Uterus (tissue), 4 donors: Measurements from ENCODE around the gene NELFB. TPM values are rescaled to one million over a fixed set of nuclear protein-coding genes. Genes with fewer than 3 reads are reported as not detected.

ENCODE experiments used
- DNase-seq, 2 donors: peaks; one replicate each; pipeline ENCODE4 v3.0.0-alpha.2; 2019 to 2020
- H3K27ac ChIP-seq, 2 donors: fragments of 200-600 bp; sonication (generic); 1 replicate in 1 of 2; 2 replicates in 1 of 2; pipeline ENCODE4 v1.5.1; 2016 to 2018
- H3K27me3 ChIP-seq, 2 donors: fragments of 200-600 bp; sonication (generic); one replicate each; pipeline ENCODE4 v1.5.1; 2018 to 2019; ENCODE audit warnings: control low read depth in 1 of 2
- H3K36me3 ChIP-seq, 2 donors: fragments of 200-600 bp; sonication (generic); one replicate each; pipeline ENCODE4 v1.5.1; 2019; ENCODE audit warnings: control low read depth in 1 of 2
- H3K4me1 ChIP-seq, 2 donors: fragments of 200-600 bp; sonication (generic); one replicate each; pipeline ENCODE4 v1.5.1; 2018 to 2019; ENCODE audit warnings: control low read depth in 1 of 2
- H3K4me3 ChIP-seq, 2 donors: fragments of 200-600 bp; sonication (generic); 1 replicate in 1 of 2; 2 replicates in 1 of 2; pipeline ENCODE4 v1.5.1; 2018 to 2019; ENCODE audit warnings: mild to moderate bottlenecking in 1 of 2
- H3K9me3 ChIP-seq, 2 donors: fragments of 200-600 bp; sonication (generic); one replicate each; pipeline ENCODE4 v1.5.1; 2019; ENCODE audit warnings: control low read depth in 1 of 2
- CTCF ChIP-seq, 4 experiments: fragments of 200-600 bp in 2 of 4; fragments of 450-650 bp in 2 of 4; sonication (generic) in 2 of 4; IDR thresholded peaks; one replicate each; pipeline ENCODE4 v1.5.1; 2016 to 2019; ENCODE audit warnings: antibody characterized with exemption in 4 of 4, mild to moderate bottlenecking in 2 of 4, moderate library complexity in 1 of 4
- POLR2A ChIP-seq, 2 donors: fragments of 450-650 bp; IDR thresholded peaks; one replicate each; pipeline ENCODE4 v1.6.1; 2016; ENCODE audit warnings: antibody characterized with exemption in 2 of 2, mild to moderate bottlenecking in 1 of 2, moderate library complexity in 1 of 2
- intact Hi-C: fragments of 100-400 bp; cut with DNase I; formaldehyde crosslinking; loops from one replicate; pipeline ENCODE4 v1.15.1; 2023; ENCODE audit warnings: low total_unique reads
- total RNA-seq, 4 donors: library from RNA; depleted of rRNA in 3 of 4; stranded (reverse); fragments of >200 nt in 3 of 4; gene quantifications; one replicate each; pipeline versions ENCODE4 v1.1.0 to v1.2.4, GENCODE V29; 2014 to 2023
- donor health status: DM: yes; HTN: yes; CAD: no.

Gene NELFB
- total RNA-seq, 4 donors from 2014 or later, result 17.1 to 46.5 (median 43.2) TPM

- TF ChIP-seq CTCF (IDR thresholded peaks at IDR 0.05), result no peak
- TF ChIP-seq POLR2A (IDR thresholded peaks at IDR 0.05), result no peak
- Histone ChIP-seq H3K4me3 (no peak overlapping the region), H3K36me3 (no peaks in the 10 kb centered on the region), H3K27ac (no peak overlapping the region), H3K9me3 (no peaks in the 10 kb centered on the region), H3K27me3 (no peaks in the 10 kb centered on the region), H3K4me1 (peaks cover 0 to 6% of the 10 kb centered on the region in 2 donors)
- no peak for DNase-seq
- intact Hi-C loops, result no loop called here
Measured at GRCh38 chr9:137243626-137244485, 11.3 kb upstream of the NELFB start.

GRCh38 chr9:137244486-137245449 is 10.4 kb upstream of the NELFB start:
- H3K4me1 ChIP-seq, result peaks cover 0 to 6% of the 10 kb centered on the region in 2 donors
- no peak for TF ChIP-seq POLR2A (IDR thresholded peaks at IDR 0.05)
- TF ChIP-seq CTCF (IDR thresholded peaks at IDR 0.05), result no peak
- no peaks in the 10 kb centered on the region for H3K9me3 ChIP-seq
- no peaks in the 10 kb centered on the region for H3K27me3 ChIP-seq
- no peak overlapping the region for H3K4me3 ChIP-seq
- no peak overlapping the region for H3K27ac ChIP-seq
- DNase-seq, result no peak
- intact Hi-C loops, result no loop called here
- no peaks in the 10 kb centered on the region for H3K36me3 ChIP-seq

- Histone ChIP-seq H3K27ac (no peak overlapping the region), H3K4me3 (no peak overlapping the region), H3K36me3 (no peaks in the 10 kb centered on the region), H3K4me1 (peaks cover 0 to 6% of the 10 kb centered on the region in 2 donors), H3K9me3 (no peaks in the 10 kb centered on the region), H3K27me3 (no peaks in the 10 kb centered on the region)
- no peak for DNase-seq
- intact Hi-C loops, result no loop called here
- TF ChIP-seq CTCF (IDR thresholded peaks at IDR 0.05), result no peak
- no peak for TF ChIP-seq POLR2A (IDR thresholded peaks at IDR 0.05)
Measured at GRCh38 chr9:137245450-137246421, 9.4 kb upstream of the NELFB start.

GRCh38 chr9:137247135-137247915 is 7.8 kb upstream of the NELFB start:
- TF ChIP-seq POLR2A (IDR thresholded peaks at IDR 0.05) (no peak), CTCF (IDR thresholded peaks at IDR 0.05) (no peak)
- peaks cover 0 to 6% of the 10 kb centered on the region in 2 donors for H3K4me1 ChIP-seq
- no peak for DNase-seq
- intact Hi-C loops, result no loop called here
- H3K27ac ChIP-seq, result no peak overlapping the region
- H3K9me3 ChIP-seq, result no peaks in the 10 kb centered on the region
- no peaks in the 10 kb centered on the region for H3K36me3 ChIP-seq
- H3K4me3 ChIP-seq, result no peak overlapping the region
- no peaks in the 10 kb centered on the region for H3K27me3 ChIP-seq
